IPS-NIHi11 (cell line): ENCODE data around the gene ITIH2.
"Not testable (repeated sequence)": the region's sequence is repeated elsewhere in the genome, so short reads cannot be mapped to it uniquely, and the experiment has no call there.

ENCODE experiments used
- DNase-seq: peaks from one replicate; pipeline ENCODE4 v3.0.0; 2012; ENCODE audit warnings: mixed read lengths, low spot score

ITIH2 gene

DNA sequence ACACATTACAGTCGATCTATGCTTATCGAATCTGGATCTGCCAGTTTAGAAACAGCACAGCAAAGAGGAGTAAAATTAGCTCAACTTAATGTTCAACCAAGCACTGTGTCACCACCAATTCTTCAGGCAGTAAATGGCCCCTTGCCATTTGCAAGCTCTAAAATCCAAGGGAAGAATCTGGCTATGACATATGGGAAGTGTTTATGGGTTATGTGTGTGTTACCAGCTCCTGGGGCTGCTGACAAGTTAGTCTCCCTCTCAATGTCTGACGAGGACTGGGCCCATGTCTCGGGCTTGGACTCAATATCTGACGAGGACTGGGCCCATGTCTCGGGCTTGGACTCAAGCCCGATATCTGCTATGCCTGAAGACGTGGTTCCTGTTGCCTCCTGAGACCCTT is 5.7 kb upstream of the ITIH2 start:
- DNase-seq, result no peak

DNA sequence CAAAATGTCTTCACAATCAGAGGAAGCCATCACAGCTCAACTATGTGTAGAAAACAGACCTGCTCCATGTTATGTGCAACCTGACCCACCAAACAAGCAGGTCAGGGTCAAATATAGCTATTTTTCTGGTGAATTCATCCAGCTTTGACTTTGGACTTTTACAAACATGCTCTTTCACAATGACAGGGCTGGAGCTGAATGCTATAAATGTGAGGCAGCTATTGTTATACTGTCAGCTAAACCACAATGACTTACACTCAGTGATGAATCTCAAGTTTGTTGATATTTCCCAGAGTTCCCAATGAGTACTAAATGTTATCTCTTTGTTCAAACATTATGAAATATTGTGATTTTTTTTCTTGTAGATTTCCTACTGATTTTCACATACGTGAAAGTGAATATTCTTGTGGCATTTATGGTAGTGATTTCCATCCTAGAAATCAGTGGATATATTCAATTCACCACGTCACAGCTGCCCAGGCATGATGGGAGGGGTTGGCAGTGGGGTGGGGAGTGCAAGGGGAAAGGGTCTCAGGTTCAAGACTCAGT is 2.5 kb upstream of the ITIH2 start:
- DNase-seq, result no peak

DNA sequence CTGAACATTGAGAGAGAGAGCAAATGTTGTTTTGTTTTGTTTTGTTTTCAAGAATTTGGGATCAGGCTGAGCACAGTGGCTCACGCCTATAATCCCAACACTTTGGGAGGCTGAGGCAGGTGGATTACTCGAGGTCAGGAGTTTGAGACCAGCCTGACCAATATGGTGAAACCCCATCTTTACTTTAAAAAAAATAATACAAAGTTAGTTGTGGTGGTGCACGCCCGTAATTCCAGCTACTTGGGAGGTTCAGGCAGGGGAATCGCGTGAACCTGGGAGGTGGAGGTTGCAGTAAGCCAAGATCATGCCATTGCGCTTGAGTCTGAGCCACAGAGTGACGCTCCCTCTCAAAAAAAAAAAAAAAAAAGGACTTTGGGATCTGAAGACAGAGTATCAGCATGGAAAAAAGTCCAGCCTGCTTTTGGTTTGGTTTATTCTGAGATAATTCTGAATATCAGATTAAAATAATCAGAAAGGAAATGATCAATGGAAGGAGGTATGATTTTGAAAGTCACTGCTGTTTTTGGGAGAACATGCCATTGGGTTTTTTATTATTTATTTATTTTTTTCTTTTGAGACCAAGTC is 1.9 kb upstream of the ITIH2 start:
- DNase-seq, result no peak

DNA sequence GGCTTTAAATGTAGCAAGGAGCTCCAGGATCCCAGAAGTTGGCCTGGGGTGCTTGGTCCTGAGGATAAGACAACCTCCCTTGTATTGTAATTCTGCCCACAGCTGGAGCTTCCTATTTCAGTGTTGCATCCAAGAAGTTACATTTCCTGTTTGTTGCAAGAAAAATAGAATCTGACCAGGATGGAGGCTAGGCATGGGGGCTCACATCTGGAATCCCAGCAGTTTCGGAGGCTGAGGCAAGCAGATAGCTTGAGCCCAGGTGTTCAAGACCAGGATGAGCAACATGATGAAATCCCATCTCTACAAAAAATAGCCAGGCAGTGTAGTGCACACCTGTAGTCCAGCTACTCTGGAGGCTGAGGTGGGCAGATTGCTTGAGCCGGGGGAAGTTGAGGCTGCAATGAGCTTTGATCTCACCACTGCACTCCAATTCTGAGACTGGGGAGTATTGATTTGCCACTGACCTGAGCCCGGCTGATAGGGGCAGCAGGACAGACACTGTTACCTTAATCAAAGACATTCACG is 766 bp upstream of the ITIH2 start:
- no peak for DNase-seq

DNA sequence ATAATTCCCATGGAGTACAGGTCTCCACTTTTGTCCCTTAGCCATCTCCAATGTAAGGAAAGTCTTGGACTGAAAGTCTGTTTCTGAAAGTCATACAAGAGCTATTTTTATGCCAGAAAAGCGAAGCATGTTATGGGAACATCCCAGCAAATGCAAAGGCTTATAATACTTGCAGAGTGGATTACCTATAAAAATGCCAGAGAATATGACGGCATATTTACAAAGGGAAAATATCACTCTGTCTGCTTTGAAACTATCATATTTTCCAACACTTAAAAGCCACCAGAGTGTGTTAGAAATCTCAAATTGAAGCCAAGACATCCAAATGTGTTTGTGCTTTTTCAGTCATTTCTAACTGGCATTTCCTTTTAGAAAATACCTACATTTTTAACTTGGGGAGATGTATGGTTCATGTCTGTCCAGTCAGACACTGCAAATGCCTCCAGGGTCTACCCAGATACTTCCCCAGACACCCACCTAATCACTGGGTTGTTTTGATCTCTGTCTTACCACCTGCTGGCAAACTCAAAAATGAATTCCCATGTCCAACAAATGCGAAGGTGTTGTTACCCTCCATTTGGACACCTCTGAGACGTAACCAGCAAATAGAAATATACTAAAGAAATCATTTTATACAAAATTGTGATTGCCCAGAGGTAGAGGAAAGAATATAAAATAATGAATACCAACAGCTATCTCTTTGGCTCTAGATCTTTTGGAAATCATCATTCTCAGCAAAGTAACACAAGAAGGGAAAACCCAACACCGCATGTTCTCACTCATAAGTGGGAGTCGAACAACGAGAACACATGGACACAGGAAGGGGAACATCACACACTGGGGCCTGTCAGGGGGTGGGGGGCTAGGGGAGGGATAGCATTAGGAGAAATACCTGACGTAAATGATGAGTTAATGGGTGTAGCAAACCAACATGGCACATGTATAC is 1.2 kb downstream of the ITIH2 start:
- DNase-seq, result no peak

DNA sequence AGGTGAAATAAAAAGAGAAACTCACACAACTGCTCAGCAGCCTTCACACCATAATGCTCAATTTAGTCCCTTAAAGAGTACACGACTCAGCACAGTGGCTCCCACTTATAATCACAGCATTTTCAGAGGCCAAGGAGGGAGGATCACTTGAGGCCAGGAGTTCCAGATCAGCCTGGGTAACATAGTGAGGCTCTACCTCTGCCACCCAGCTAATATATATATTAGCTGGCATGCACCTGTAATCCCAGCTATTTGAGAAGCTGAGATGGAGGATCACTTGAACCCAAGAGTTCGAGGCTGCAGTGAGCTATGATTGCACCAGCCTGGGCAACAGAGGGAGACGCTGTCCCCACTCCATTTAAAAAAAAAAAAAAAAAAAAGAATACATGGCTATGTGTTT is 2.2 kb downstream of the ITIH2 start:
- no peak for DNase-seq

DNA sequence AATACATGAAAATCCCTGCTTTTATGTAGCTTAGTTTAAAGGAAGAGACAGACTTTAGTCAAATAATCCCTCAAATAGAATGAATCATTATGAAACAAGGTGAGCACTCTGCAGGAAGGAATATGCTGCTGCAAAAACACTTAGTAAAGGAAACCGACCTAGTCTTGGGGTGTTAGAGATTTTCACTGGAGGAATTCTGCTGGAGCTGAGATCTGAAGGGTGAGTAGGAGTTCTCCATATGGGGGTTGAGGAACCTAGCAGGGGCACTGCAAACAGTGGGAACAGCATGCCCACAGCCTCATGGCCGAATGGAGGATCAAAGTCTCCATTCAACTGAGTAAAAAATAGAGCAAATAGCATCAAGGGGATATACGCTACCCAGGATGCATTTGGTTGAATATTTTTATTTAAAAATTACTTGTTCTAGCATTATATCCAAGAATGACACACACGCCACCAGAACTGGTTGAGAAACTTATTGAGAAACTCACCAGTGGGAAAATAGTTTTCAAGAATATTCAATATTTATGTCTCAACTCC is 3.5 kb downstream of the ITIH2 start:
- no peak for DNase-seq

DNA sequence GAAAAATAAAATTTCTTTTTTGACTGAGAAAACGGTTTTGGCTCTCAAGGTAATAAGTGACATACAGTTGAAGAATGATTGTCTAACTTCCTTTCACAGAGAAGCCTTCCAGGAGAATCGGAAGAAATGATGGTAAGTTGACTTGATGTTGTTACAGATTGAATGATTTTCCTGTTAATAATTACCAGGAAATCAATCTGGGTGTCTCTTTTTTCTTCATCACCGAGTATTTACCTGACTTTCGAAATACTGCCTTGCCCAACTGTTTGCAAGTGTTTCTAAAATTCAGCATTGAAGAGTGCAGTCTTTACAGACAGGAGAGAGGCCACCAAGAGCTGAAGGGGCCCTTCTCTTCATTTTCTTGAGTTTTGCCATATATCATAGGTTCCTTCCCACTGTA is 4.0 kb downstream of the ITIH2 start:
- no peak for DNase-seq

DNA sequence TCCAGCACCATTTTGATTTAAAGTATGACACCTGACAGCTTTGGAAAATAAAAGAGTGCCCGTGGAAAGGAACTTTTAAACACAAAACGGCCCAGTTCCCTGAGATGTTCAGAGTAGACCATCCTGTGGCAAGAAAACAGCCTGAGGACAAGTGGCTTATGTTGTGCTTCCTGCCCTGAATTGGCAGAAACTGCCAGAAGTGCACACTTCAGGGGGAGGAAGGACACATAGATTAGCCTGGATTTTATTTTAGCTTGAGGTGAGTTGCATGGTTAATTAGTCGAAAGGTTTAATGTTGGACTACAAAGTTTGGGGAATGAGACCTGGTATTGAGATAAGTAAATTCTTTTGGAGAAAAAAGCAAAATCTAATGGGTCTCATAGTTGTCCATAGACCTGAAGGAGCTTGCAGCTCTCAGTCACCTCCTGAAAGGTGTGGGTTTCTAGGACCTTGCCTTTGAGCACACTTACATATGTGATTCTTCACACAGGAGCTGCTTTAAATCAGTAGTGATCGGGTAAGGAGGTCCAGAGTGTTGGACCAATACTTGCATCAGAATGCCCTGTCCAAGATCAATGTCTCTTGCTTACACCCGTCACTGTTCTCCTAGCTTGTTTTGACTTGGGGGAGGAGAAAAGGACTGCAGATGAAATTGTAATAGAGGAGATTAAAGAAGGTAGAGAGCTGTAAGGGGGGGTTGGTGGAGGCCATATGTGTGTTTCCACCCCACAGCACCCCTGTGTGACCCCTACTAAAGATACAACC is 4.9 kb downstream of the ITIH2 start:
- DNase-seq, result no peak

DNA sequence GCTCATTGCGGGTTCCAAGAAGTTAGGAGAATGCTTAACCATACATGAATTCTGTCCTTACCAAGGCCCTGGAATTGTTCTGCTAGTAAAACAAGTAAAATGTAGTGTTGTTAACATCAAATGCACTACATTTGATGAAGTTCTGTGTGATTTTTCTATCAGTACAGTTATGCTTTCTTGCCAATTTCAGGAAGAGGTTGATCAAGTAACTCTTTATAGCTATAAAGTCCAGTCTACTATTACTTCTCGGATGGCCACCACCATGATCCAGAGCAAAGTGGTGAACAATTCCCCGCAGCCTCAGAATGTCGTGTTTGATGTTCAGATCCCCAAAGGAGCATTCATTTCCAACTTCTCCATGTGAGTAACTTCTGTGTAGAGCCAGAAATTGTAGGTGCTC is 5.7 kb downstream of the ITIH2 start:
- DNase-seq, result no peak

DNA sequence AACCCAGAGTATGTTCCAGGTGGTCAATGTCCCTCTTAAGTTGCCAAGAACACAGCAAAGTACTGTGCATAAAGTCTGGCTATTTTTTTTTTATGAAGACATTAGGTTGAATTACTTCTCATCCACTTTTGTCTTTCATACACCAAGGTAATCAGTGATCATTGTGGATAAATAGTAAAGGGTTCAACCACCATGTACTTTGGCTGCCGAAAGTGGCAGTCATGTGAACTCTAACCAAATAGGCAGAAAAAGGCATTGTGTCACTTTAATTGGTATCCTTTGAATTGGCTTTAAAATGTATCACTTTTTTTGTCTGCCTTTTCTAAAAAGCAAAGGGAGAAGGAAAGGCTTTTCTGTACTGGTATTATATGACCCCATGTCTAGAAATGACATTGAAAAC is 7.3 kb downstream of the ITIH2 start:
- no peak for DNase-seq

DNA sequence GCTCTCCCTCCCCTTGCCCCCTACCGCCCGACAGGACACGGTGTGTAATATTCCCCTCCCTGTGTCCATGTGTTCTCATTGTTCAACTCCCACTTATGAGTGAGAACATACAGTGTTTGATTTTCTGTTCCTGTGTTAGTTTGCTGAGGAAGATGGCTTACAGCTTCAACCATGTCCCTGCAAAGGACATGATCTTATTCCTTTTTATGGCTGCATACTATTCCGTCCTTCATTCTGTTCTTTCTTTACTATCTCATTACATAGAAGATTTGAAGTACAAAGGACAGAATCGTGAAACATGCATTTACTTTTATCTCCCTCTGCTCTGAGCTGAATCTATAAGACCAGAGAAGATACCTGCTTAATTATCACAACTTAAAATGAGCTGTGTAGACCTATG is 8.0 kb downstream of the ITIH2 start:
- DNase-seq, result not testable (repeated sequence)

DNA sequence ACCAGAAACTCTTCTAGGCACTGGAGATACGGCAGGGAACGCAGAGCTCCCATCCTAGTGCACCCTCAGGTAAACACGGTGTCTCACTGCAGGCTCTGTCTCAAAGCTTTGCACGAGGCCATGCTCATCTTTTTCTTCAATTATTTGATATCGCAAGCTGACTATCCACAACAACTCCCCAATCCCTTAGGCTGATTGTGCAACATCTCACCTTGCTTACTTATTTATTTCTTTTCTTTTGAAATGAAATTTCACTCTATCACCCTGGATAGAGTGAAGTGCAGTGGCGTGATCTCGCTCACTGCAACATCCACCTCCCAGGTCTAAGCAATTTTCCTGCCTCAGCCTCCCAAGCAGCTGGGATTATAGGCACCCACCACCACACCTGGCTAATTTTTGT is 12.4 kb downstream of the ITIH2 start:
- DNase-seq, result no peak

DNA sequence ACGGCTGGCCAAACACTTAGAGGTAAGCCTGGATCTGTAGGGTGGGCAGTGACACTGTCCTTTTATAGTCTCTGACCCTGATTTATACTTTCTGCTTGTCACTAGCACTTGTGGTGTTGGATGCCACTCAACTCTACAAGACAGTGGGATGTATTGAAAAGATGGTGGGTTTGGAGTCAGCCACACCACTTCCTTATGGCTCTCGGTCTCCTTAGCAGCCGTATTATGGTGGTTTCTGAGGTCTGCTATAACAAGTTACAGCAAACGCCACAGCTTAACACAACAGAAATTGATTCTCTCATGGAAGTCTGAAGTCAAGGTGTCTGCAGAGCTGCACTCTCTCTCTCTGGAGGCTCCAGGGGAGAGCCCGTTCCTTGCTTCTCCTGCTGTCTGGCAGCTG is 14.7 kb downstream of the ITIH2 start:
- no peak for DNase-seq

DNA sequence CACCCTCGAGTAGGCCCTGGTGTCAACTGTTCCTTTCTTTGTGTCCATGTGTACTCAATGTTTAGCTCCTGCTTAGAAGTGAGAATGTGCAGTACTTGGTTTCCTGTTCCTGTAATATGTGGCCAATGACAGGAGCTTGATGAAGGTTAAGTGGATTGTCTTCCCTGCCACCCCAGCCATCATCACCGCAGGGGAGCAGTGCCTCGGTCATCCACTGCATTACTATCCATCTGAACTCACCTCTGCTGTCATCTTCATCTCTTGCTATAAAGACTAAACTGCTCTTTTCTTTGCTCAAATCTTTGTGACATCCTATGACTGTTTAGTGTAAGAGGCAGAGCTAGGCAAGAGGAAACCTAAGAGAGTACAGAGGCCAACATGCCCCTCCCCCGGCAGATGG is 15.6 kb downstream of the ITIH2 start:
- no peak for DNase-seq

DNA sequence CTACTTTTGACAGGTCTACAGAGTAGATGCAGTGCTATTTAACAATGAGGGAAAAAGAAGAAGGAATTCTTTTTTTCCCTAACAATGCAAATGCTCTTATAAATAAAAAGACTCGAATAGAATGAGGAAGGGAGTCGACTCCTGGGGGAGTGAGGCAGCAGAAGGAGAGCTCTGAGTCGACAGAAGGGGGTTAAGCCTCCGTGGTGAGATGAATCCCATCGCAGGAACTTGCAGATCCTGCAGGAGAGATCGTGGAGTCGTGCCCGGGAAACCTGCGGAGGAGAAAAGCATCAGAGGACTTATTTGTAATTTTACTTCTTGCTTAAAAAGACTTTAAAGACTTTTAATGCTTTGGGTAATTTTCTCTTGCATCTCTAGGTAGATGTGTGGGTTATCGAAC is 17.4 kb downstream of the ITIH2 start:
- no peak for DNase-seq

DNA sequence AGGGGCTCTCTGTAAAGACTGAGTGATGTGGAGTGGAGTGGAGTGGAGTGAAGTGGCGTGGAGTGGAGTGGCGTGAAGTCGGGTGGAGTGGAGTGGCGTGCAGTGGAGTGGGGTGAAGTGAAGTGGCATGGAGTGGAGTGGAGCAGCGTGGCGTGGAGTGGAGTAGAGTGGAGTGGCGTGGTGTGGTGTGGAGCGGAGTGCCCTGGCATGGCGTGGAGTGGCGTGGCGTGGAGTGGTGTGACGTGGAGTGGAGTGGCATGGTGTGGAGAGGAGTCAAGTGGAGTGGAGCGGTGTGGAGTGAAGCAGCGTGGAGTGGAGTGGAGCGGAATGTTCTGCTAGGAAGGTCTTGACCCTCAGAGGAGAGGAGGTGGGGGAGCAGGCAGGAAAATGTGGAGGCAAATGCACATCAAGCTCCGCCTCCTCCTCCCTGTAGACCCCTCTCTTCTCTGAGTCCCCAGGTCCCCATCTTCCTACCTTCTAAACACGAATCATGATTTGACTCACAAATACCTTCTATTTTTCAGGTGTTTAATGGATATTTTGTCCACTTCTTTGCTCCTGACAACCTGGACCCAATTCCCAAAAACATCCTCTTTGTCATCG is 19.9 kb downstream of the ITIH2 start:
- DNase-seq, result no peak

DNA sequence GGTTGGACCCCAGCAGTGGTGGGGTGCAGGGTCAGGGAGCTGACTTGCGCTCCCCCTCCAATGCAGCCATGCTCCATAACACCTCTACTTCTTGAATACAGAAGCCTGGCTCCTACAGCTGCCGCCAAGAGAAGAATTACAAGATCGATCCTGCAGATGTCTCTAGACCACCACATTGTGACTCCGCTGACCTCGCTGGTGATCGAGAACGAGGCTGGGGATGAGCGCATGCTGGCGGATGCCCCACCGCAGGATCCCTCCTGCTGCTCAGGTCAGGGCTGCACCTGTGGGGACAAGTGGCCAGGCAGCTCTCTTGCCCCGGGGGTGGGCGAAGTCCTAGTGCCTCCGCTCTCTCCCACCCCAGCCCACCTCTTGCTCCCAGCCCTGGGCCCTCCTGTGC is 31.7 kb downstream of the ITIH2 start:
- no peak for DNase-seq

DNA sequence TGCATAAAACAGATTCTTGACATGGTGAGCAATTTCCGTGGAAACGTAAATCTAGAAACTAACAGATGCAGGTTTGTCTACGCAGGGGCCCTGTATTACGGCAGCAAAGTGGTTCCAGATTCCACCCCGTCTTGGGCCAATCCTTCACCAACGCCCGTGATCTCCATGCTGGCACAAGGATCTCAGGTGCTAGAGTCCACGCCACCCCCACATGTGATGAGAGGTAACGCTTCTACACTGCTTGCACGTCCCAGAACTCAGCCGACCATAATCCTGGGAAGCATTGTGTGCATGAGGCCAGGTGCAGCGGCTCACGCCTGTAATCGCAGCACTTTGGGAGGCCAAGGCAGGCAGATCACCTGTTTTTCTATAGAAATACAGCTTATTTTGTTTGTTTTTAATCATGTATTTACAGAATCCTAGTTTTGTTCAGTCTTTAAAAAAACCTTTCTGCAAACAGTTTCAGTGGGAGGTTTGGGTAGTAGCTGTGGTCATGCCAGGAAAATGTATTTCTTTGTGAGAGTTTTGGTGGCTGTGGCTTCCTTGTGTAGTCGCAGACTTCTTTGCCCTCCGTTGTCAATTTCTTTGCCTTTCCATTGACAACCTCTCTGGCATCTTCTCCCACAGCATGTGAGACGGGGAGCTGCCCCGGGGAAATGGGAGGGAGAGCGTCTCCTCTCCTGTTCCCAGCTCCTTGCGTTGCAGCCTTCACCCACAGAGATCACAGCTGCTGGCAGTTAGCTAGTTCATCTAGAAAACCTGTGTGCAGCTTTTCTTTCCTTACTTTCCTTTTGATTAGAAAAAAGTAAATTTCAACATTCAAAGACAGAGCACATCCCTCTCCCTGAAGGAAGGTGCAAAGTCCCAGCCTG is 35.7 kb downstream of the ITIH2 start:
- DNase-seq, result no peak

DNA sequence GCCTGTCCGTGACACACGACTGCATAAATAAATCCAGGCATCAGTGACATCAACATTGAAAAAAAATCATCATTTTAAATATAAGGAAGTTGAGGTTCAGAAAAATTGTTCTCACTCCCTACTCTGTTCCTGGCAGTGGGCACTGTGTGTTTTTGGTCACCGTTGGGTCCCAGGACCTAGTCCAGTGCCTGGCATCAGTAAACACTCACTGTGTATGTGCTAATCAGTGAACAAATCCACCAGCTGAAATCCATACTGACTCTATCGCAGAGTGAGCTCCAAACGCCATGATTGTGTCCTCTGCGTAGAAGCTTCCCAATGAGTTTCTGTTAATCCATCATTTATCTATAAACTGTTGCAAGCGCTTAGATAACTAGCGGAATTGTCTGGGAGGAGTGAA is 41.2 kb downstream of the ITIH2 start:
- DNase-seq, result no peak

DNA sequence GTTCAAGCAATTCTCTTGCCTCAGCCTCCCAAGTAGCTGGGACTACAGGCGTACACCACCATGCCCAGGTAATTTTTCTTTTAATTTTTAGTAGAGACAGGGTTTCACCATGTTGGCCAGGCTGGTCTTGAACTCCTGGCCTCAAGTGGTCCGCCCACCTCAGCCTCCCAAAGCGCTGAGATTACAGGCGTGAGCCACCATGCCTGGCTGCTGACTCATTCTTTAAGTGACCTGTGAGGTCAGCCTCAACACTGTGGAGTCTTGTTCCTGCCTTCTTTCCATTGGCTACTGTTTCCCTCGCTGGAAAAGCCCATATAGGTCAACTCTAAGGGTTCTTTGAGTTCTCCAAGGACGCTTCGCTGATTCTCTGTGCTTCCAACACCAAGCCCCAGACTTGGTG is 45.5 kb downstream of the ITIH2 start:
- peak; percentile 11 for DNase-seq
